Right renal pelvis (tissue), 4 donors: ENCODE data around the gene PARM1. TPM values are rescaled to one million over a fixed set of nuclear protein-coding genes. Genes with fewer than 3 reads are reported as not detected.

ENCODE experiments used
- DNase-seq, 4 donors: peaks; one replicate each; pipeline ENCODE4 v3.0.0-alpha.2; 2013; ENCODE audit warnings: low read depth in 4 of 4, low spot score in 3 of 4, missing footprints in 1 of 4
- polyA plus RNA-seq, 4 donors: library from polyadenylated mRNA; unstranded; fragments of 120-200 nt; gene quantifications; one replicate each; pipeline ENCODE4 v1.2.1, GENCODE V29; 2013; ENCODE audit not compliant: insufficient read length in 4 of 4

PARM1 gene
- polyA plus RNA-seq, 4 donors, result 54.0 to 68.8 (median 61.8) TPM

- no peak for DNase-seq
Measured at GRCh38 chr4:74941123-74941522, 8.2 kb downstream of the PARM1 start.

DNA sequence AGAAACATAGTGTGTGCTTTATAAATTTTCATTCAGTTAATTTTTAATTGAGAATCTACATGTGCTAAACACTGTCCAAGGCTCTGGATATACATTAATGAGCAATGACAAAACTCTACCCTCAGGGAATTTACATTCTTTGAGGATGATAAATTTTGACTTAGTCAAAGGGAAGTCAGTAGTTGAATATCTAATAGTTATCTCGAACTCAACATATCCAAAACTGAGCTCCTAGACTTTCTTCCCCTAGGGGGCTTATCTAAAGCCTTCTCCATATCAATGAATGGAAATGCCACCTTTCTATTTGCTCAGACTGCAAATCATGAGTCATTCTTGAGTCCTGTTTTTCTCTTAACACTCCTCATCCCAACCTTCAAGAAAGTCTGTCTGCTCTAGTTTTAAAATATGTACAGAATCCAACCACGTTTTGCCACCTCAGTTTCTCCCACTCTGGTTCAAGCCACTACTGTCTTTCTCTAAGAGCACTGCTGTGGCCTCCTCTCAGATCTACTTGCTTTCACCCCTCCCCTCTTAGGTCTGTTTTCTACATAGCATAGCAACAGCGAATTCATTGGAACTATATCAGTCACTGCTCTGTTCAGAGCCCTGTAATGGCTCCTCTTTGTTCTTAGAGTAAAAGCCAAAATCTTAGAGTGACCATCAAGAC lies 9.5 kb downstream of the PARM1 start:
- no peak for DNase-seq

- no peak for DNase-seq
Measured at GRCh38 chr4:74942918-74943253, 10.0 kb downstream of the PARM1 start.

DNA sequence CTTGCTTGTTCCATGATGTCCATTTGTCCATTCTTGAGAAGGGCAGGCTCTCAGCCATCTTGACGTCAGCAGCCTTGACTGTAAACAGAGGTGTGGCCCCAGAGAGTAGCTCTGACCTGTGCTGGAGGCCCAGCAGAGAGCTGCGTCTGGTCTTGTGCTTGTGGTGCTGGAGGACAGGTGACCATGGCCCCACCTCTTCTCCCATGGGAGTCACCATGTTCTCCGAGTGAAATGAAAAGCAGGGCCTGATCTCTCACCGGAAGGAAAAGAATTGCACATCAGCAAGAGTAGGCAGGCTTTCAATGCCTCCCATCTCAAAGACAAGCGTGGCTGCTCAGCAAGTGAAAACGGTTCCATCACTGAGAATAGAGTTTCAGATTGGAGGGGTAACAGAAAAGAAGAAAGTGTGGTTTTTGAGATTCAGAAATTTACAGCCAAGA lies 11.5 kb downstream of the PARM1 start:
- DNase-seq, result no peak

DNA sequence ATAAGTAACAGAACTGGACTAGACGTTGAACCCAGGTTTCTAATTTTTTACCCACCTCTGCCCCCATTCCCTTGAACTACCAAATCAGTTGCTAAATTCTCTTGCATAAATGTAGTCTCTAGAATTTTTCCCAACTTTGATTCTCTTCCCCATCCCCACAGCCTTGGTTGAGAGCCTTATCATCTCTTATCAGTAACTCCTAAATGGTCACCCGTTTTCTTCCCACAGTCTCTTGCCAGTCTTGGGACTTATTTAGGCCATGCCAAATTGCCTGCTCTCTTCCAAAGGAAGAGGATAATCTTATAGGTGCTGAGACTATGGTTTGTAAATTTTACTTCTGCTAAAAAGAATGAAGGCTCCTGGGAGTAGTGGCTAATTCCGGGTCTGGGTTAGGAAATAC lies 13.3 kb downstream of the PARM1 start:
- no peak for DNase-seq

- no peak for DNase-seq
Measured at GRCh38 chr4:74947798-74948197, 14.9 kb downstream of the PARM1 start.

DNA sequence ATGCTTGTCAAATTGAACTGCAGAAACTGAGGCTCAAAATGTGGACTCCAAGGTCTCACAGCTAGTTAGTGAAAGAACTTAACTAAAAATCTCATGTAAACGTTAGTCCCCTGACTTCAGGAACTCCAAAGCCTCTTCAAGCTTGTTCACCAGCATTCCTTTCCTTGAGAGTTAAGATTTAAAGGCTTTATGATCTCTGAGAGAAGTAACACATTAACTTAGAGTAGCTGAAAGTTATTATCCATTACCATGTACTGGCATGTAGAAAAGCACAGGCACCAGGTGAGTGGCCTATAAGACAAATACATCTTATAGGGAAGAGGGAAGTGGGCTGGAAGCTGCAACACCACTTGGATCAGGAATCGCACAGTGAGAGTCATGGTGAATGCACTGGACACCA lies 15.3 kb downstream of the PARM1 start:
- DNase-seq, result peak in 3 of 4 donors; percentile 5 to 49 (median 49)

GRCh38 chr4:74950200-74950599 lies 17.3 kb downstream of the PARM1 start:
- no peak for DNase-seq

GRCh38 chr4:74950882-74951281 lies 18.0 kb downstream of the PARM1 start:
- DNase-seq, result no peak

- DNase-seq, result no peak
Measured at GRCh38 chr4:74953647-74954046, 20.7 kb downstream of the PARM1 start.

DNA sequence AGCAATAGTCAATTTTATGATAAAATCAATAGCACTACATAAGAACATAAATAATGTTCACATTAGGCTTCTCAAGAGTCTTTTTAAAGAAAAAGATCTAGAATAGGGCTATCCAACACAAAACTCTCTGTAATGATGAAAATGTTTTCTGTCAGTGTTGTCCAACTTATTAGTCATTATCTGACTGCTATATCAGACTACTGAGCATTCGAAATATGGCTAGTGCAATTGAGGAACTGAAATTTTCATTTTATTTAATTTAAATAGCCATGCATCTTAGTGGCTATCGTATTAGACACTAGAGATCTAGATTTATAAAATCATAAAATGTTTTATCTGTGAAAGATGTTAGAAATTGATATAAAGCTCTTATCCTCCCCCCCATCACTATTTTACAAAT lies 26.0 kb downstream of the PARM1 start:
- DNase-seq, result no peak

DNA sequence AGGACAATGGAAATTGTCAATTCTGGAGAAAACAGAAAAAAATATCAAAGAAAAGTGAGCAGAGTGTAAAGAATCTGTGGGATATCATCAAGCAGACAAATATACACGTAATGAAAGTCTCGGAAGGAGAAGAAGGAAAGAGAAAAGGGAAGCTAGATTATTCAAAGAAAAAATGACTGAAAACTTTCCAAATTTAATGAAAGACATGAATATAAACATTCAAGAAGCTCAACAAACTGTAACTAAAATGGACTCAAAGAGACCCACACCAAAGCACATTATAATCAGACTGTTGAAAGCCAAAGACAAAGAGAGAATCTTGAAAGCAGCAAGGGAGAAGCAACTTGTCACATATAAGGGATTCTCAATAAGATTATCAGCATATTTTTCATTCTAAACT lies 28.3 kb downstream of the PARM1 start:
- DNase-seq, result no peak

- no peak for DNase-seq
Measured at GRCh38 chr4:74962584-74962983, 29.7 kb downstream of the PARM1 start.

DNA sequence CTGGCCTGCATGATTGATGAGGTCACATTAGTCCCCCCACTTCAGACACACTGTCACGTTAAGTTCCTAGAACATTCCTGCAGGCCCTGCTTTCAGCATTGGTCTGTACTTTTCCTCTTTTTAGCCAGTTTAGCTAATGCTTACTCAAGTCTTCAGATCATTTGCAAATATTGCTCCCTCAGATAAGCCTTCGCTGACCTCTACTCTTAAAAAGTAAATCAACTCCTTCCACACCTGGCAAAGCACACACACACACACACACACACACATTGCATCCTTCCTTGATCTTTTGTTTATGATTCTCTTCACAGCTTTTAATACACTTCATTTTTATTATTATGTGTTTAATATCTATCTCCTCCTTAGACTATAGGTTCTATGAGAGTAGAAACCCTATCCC lies 31.4 kb downstream of the PARM1 start:
- no peak for DNase-seq

- no peak for DNase-seq
Measured at GRCh38 chr4:74967324-74967723, 34.4 kb downstream of the PARM1 start.

DNA sequence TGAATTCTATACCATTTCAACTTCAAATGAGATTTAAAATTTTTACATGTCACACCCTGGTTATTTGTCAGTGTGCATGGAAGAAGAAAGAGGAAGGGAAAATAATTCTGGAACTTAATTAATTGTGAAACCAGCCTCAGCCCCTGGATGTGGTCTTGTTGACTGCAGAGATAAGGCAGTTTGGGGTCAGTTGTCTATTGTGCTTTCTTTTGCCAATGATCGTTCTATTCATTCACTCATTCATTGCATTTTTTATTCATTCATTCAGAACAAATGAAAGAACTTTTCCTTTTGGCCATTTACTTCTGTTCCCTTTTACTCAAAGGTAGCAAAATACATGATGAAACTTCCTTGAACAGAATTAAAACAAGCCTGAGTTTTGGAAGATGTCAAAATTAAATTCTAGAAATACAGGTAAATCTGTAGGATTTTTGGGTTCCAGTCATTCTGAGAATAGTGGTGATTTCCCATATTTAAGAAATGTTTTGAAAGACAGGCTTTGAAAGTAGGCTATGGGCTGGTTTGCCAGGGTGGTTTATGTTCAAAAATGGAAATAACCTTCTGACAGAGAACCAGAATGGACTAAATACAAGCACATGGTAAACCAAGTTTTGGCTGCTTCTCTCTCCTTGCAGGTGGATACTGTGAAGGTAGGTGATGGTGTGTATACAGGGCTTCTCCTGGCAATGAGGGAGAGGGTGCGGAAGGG lies 35.7 kb downstream of the PARM1 start:
- no peak for DNase-seq

DNA sequence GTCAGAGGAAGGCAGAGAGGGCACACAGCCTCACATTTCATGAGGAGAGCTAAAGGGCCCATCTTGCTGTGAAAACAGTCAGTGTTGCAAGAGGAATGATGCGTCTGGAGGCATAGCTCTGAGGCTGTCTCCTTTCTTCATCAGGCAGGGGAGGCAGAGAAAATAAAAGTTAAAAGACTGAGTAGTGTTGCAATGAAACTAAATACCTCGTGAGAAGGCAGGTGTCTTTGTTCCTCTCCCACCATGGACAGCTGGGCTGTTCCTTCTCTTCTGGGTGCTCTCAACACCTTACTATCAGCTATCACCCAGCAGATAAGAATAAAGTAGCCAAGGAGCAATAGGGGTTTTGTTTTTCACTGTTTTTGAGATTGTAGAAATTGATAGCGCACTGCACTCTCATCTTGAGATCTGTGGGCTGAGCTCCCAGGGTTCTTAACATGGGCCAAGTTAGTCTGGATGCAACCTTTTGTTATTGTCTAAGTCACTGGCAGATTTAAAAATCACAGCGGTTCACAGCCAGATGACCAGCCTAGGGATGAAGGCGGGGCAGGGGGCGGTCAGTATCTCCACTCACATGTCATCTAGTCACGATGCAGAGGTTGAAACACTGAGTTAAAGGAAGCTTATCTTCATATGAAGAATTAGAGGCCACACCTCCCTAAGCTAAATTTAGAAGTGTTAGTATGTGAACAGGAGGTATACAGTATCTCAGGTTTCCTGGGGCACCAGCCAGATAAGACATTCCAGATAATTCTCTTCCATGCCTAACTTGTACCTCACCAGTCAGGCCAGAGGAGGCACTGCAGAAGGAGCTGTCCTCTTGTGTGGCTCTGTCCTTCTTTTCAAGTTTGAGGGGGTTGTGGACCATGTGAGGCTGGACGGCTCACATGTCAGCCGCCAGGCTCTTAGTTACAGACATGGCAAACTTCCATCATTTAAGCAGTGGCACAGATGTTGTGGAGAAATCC lies 36.9 kb downstream of the PARM1 start:
- DNase-seq, result no peak

GRCh38 chr4:74970577-74970976 lies 37.7 kb downstream of the PARM1 start:
- no peak for DNase-seq

- DNase-seq, result no peak
Measured at GRCh38 chr4:74971862-74972261, 38.9 kb downstream of the PARM1 start.

GRCh38 chr4:74975082-74975481 lies 42.2 kb downstream of the PARM1 start:
- no peak for DNase-seq
